ENCODE data around the gene NUBPL. TPM values are rescaled to one million over a fixed set of nuclear protein-coding genes. Genes with fewer than 3 reads are reported as not detected.
"Not testable (repeated sequence)": the region's sequence is repeated elsewhere in the genome, so short reads cannot be mapped to it uniquely, and the experiment has no call there.

Gene NUBPL
- total RNA-seq, 1 donor from 2014 or later, result 11.0 TPM

- not testable (repeated sequence) for H3K27ac ChIP-seq (ENCODE audit: low read depth, low read length); H3K4me1 ChIP-seq (ENCODE audit: control insufficient read depth in 3 of 3, insufficient read depth in 3 of 3, low read length in 3 of 3); H3K4me3 ChIP-seq (ENCODE audit: low read length in 3 of 3); H3K9ac ChIP-seq (ENCODE audit: low read depth in 1 of 3, low read length in 3 of 3); H3K9me3 ChIP-seq (ENCODE audit: control insufficient read depth in 3 of 3, low read length in 3 of 3); H3K36me3 ChIP-seq (ENCODE audit: control insufficient read depth in 3 of 3, insufficient read depth in 3 of 3, low read length in 3 of 3); H3K27me3 ChIP-seq (ENCODE audit: control insufficient read depth in 3 of 3, insufficient read depth in 3 of 3, low read length in 3 of 3)
Observed at GRCh38 chr14:31751047-31751446, 189.8 kb downstream of the NUBPL start.

- H3K4me3 ChIP-seq (ENCODE audit: low read length in 3 of 3), result no peak overlapping the region
- no peaks in the 10 kb centered on the region for H3K36me3 ChIP-seq (ENCODE audit: control insufficient read depth in 3 of 3, insufficient read depth in 3 of 3, low read length in 3 of 3)
- H3K4me1 ChIP-seq (ENCODE audit: control insufficient read depth in 3 of 3, insufficient read depth in 3 of 3, low read length in 3 of 3), result no peaks in the 10 kb centered on the region
- no peak overlapping the region for H3K9ac ChIP-seq (ENCODE audit: low read depth in 1 of 3, low read length in 3 of 3)
- no peak overlapping the region for H3K27ac ChIP-seq (ENCODE audit: low read depth, low read length)
- no peaks in the 10 kb centered on the region for H3K27me3 ChIP-seq (ENCODE audit: control insufficient read depth in 3 of 3, insufficient read depth in 3 of 3, low read length in 3 of 3)
- H3K9me3 ChIP-seq (ENCODE audit: control insufficient read depth in 3 of 3, low read length in 3 of 3), result peaks cover 0 to 4% (median 0%) of the 10 kb centered on the region in 3 donors
Observed at GRCh38 chr14:31752867-31753661, 191.9 kb downstream of the NUBPL start.

- Histone ChIP-seq H3K36me3 (ENCODE audit: control insufficient read depth in 3 of 3, insufficient read depth in 3 of 3, low read length in 3 of 3) (no peaks in the 10 kb centered on the region), H3K9ac (ENCODE audit: low read depth in 1 of 3, low read length in 3 of 3) (no peak overlapping the region), H3K27ac (ENCODE audit: low read depth, low read length) (no peak overlapping the region), H3K27me3 (ENCODE audit: control insufficient read depth in 3 of 3, insufficient read depth in 3 of 3, low read length in 3 of 3) (no peaks in the 10 kb centered on the region), H3K4me3 (ENCODE audit: low read length in 3 of 3) (no peak overlapping the region), H3K4me1 (ENCODE audit: control insufficient read depth in 3 of 3, insufficient read depth in 3 of 3, low read length in 3 of 3) (no peaks in the 10 kb centered on the region), H3K9me3 (ENCODE audit: control insufficient read depth in 3 of 3, low read length in 3 of 3) (no peaks in the 10 kb centered on the region)
Observed at GRCh38 chr14:31758941-31759340, 197.7 kb downstream of the NUBPL start.

GRCh38 chr14:31760277-31760676 lies 199.1 kb downstream of the NUBPL start:
- Histone ChIP-seq H3K36me3 (ENCODE audit: control insufficient read depth in 3 of 3, insufficient read depth in 3 of 3, low read length in 3 of 3) (no peaks in the 10 kb centered on the region), H3K4me3 (ENCODE audit: low read length in 3 of 3) (no peak overlapping the region), H3K27ac (ENCODE audit: low read depth, low read length) (no peak overlapping the region), H3K9ac (ENCODE audit: low read depth in 1 of 3, low read length in 3 of 3) (no peak overlapping the region), H3K27me3 (ENCODE audit: control insufficient read depth in 3 of 3, insufficient read depth in 3 of 3, low read length in 3 of 3) (no peaks in the 10 kb centered on the region), H3K4me1 (ENCODE audit: control insufficient read depth in 3 of 3, insufficient read depth in 3 of 3, low read length in 3 of 3) (no peaks in the 10 kb centered on the region), H3K9me3 (ENCODE audit: control insufficient read depth in 3 of 3, low read length in 3 of 3) (no peaks in the 10 kb centered on the region)

GRCh38 chr14:31761325-31761724 lies 200.1 kb downstream of the NUBPL start:
- Histone ChIP-seq H3K9ac (ENCODE audit: low read depth in 1 of 3, low read length in 3 of 3) (no peak overlapping the region), H3K4me3 (ENCODE audit: low read length in 3 of 3) (no peak overlapping the region), H3K9me3 (ENCODE audit: control insufficient read depth in 3 of 3, low read length in 3 of 3) (no peaks in the 10 kb centered on the region), H3K27me3 (ENCODE audit: control insufficient read depth in 3 of 3, insufficient read depth in 3 of 3, low read length in 3 of 3) (no peaks in the 10 kb centered on the region), H3K27ac (ENCODE audit: low read depth, low read length) (no peak overlapping the region), H3K4me1 (ENCODE audit: control insufficient read depth in 3 of 3, insufficient read depth in 3 of 3, low read length in 3 of 3) (no peaks in the 10 kb centered on the region), H3K36me3 (ENCODE audit: control insufficient read depth in 3 of 3, insufficient read depth in 3 of 3, low read length in 3 of 3) (no peaks in the 10 kb centered on the region)

GRCh38 chr14:31763041-31763440 lies 201.8 kb downstream of the NUBPL start:
- no peak overlapping the region for H3K4me3 ChIP-seq (ENCODE audit: low read length in 3 of 3)
- H3K9me3 ChIP-seq (ENCODE audit: control insufficient read depth in 3 of 3, low read length in 3 of 3), result no peaks in the 10 kb centered on the region
- H3K27ac ChIP-seq (ENCODE audit: low read depth, low read length), result no peak overlapping the region
- H3K27me3 ChIP-seq (ENCODE audit: control insufficient read depth in 3 of 3, insufficient read depth in 3 of 3, low read length in 3 of 3), result no peaks in the 10 kb centered on the region
- H3K9ac ChIP-seq (ENCODE audit: low read depth in 1 of 3, low read length in 3 of 3), result no peak overlapping the region
- H3K4me1 ChIP-seq (ENCODE audit: control insufficient read depth in 3 of 3, insufficient read depth in 3 of 3, low read length in 3 of 3), result no peaks in the 10 kb centered on the region
- H3K36me3 ChIP-seq (ENCODE audit: control insufficient read depth in 3 of 3, insufficient read depth in 3 of 3, low read length in 3 of 3), result no peaks in the 10 kb centered on the region

GRCh38 chr14:31766315-31766892 lies 205.2 kb downstream of the NUBPL start:
- Histone ChIP-seq H3K4me1 (ENCODE audit: control insufficient read depth in 3 of 3, insufficient read depth in 3 of 3, low read length in 3 of 3) (no peaks in the 10 kb centered on the region), H3K27me3 (ENCODE audit: control insufficient read depth in 3 of 3, insufficient read depth in 3 of 3, low read length in 3 of 3) (no peaks in the 10 kb centered on the region), H3K36me3 (ENCODE audit: control insufficient read depth in 3 of 3, insufficient read depth in 3 of 3, low read length in 3 of 3) (no peaks in the 10 kb centered on the region), H3K9ac (ENCODE audit: low read depth in 1 of 3, low read length in 3 of 3) (no peak overlapping the region), H3K9me3 (ENCODE audit: control insufficient read depth in 3 of 3, low read length in 3 of 3) (no peaks in the 10 kb centered on the region), H3K4me3 (ENCODE audit: low read length in 3 of 3) (no peak overlapping the region), H3K27ac (ENCODE audit: low read depth, low read length) (no peak overlapping the region)

- Histone ChIP-seq H3K9ac (ENCODE audit: low read depth in 1 of 3, low read length in 3 of 3) (no peak overlapping the region), H3K9me3 (ENCODE audit: control insufficient read depth in 3 of 3, low read length in 3 of 3) (no peaks in the 10 kb centered on the region), H3K4me3 (ENCODE audit: low read length in 3 of 3) (no peak overlapping the region), H3K27ac (ENCODE audit: low read depth, low read length) (no peak overlapping the region), H3K36me3 (ENCODE audit: control insufficient read depth in 3 of 3, insufficient read depth in 3 of 3, low read length in 3 of 3) (no peaks in the 10 kb centered on the region), H3K27me3 (ENCODE audit: control insufficient read depth in 3 of 3, insufficient read depth in 3 of 3, low read length in 3 of 3) (no peaks in the 10 kb centered on the region), H3K4me1 (ENCODE audit: control insufficient read depth in 3 of 3, insufficient read depth in 3 of 3, low read length in 3 of 3) (no peaks in the 10 kb centered on the region)
Observed at GRCh38 chr14:31768355-31768754, 207.2 kb downstream of the NUBPL start.

GRCh38 chr14:31770271-31770670 lies 209.1 kb downstream of the NUBPL start:
- H3K27ac ChIP-seq (ENCODE audit: low read depth, low read length), result no peak overlapping the region
- no peak overlapping the region for H3K4me3 ChIP-seq (ENCODE audit: low read length in 3 of 3)
- H3K9me3 ChIP-seq (ENCODE audit: control insufficient read depth in 3 of 3, low read length in 3 of 3), result no peaks in the 10 kb centered on the region
- no peaks in the 10 kb centered on the region for H3K36me3 ChIP-seq (ENCODE audit: control insufficient read depth in 3 of 3, insufficient read depth in 3 of 3, low read length in 3 of 3)
- no peaks in the 10 kb centered on the region for H3K27me3 ChIP-seq (ENCODE audit: control insufficient read depth in 3 of 3, insufficient read depth in 3 of 3, low read length in 3 of 3)
- no peak overlapping the region for H3K9ac ChIP-seq (ENCODE audit: low read depth in 1 of 3, low read length in 3 of 3)
- H3K4me1 ChIP-seq (ENCODE audit: control insufficient read depth in 3 of 3, insufficient read depth in 3 of 3, low read length in 3 of 3), result no peaks in the 10 kb centered on the region

- no peak overlapping the region for H3K9ac ChIP-seq (ENCODE audit: low read depth in 1 of 3, low read length in 3 of 3)
- H3K4me3 ChIP-seq (ENCODE audit: low read length in 3 of 3), result no peak overlapping the region
Observed at GRCh38 chr14:31774567-31774966, 213.4 kb downstream of the NUBPL start.

More at GRCh38 chr14:31774567-31774966, 213.4 kb downstream of the NUBPL start:
- H3K27ac ChIP-seq (ENCODE audit: low read depth, low read length), result no peak overlapping the region
- no peaks in the 10 kb centered on the region for H3K4me1 ChIP-seq (ENCODE audit: control insufficient read depth in 3 of 3, insufficient read depth in 3 of 3, low read length in 3 of 3)
- no peaks in the 10 kb centered on the region for H3K36me3 ChIP-seq (ENCODE audit: control insufficient read depth in 3 of 3, insufficient read depth in 3 of 3, low read length in 3 of 3)
- H3K27me3 ChIP-seq (ENCODE audit: control insufficient read depth in 3 of 3, insufficient read depth in 3 of 3, low read length in 3 of 3), result no peaks in the 10 kb centered on the region
- H3K9me3 ChIP-seq (ENCODE audit: control insufficient read depth in 3 of 3, low read length in 3 of 3), result no peaks in the 10 kb centered on the region
